GM23338 (cell line): ENCODE measurements around the gene SURF1. TPM values are rescaled to one million over a fixed set of nuclear protein-coding genes. Genes with fewer than 3 reads are reported as not detected.
A peak's percentile ranks its signal among the peaks of the same experiment; 100 is the strongest.

Experiments used
- ATAC-seq: fragments of 200-7000 bp; cut with Tn5 transposase; 3 replicates; pipeline ENCODE4 v1.9.1; 2020
- DNase-seq: peaks from one replicate; pipeline ENCODE4 v3.0.0-alpha.2; 2015; ENCODE audit warnings: low spot score
- H2AFZ ChIP-seq: fragments of 200-600 bp; sonication (generic); 2 replicates; pipeline ENCODE4 v1.8.0; 2016; ENCODE audit warnings: antibody characterized with exemption, mild to moderate bottlenecking, moderate library complexity
- H3F3A ChIP-seq: fragments of 200-600 bp; sonication (generic); replicated peaks from 2 replicates; pipeline ENCODE4 v1.8.0; 2017; ENCODE audit warnings: antibody characterized with exemption, mixed run types, low read depth
- H3K27ac ChIP-seq: fragments of 200-600 bp; sonication (generic); 2 replicates; pipeline ENCODE4 v1.6.1; 2016; ENCODE audit warnings: low read depth
- H3K27me3 ChIP-seq: fragments of 200-600 bp; sonication (generic); 2 replicates; pipeline ENCODE4 v1.8.0; 2016; ENCODE audit warnings: mild to moderate bottlenecking, mixed run types, moderate library complexity; ENCODE audit not compliant: insufficient read depth
- H3K36me3 ChIP-seq: fragments of 200-600 bp; sonication (generic); 2 replicates; pipeline ENCODE4 v1.8.0; 2016; ENCODE audit warnings: mild to moderate bottlenecking; ENCODE audit not compliant: insufficient read depth
- H3K4me1 ChIP-seq: fragments of 200-600 bp; sonication (generic); 2 replicates; pipeline ENCODE4 v1.8.0; 2016; ENCODE audit warnings: mild to moderate bottlenecking, moderate library complexity; ENCODE audit not compliant: insufficient read depth
- H3K4me2 ChIP-seq: fragments of 200-600 bp; sonication (generic); 2 replicates; pipeline ENCODE4 v1.7.1; 2017; ENCODE audit warnings: mixed run types
- H3K4me3 ChIP-seq: fragments of 200-600 bp; sonication (generic); 2 replicates; pipeline ENCODE4 v1.6.1; 2016; ENCODE audit warnings: mixed run types
- H3K79me2 ChIP-seq: fragments of 200-600 bp; sonication (generic); replicated peaks from 2 replicates; pipeline ENCODE4 v1.8.0; 2017; ENCODE audit warnings: mild to moderate bottlenecking; ENCODE audit not compliant: insufficient read depth
- H3K9me2 ChIP-seq: fragments of 200-600 bp; sonication (generic); 2 replicates; pipeline ENCODE4 v1.8.0; 2017; ENCODE audit not compliant: insufficient read depth
- H4K20me1 ChIP-seq: fragments of 200-600 bp; sonication (generic); replicated peaks from 2 replicates; pipeline ENCODE4 v1.8.0; 2017; ENCODE audit warnings: mild to moderate bottlenecking; ENCODE audit not compliant: insufficient read depth
- H3K27ac Mint-ChIP-seq: 2 replicates; pipeline ENCODE4 v1.8.0; 2020; ENCODE audit warnings: inconsistent platforms, mild to moderate bottlenecking, moderate library complexity, mixed read lengths
- H3K27me3 Mint-ChIP-seq: 3 replicates; pipeline ENCODE4 v1.8.0; 2022; ENCODE audit warnings: low read depth, mild to moderate bottlenecking, moderate library complexity, mixed read lengths, inconsistent platforms; ENCODE audit not compliant: insufficient read depth, poor library complexity
- H3K36me3 Mint-ChIP-seq: 3 replicates; pipeline ENCODE4 v1.8.0; 2021; ENCODE audit warnings: low read depth, mild to moderate bottlenecking, inconsistent platforms, moderate library complexity, mixed read lengths
- H3K4me1 Mint-ChIP-seq: 3 replicates; pipeline ENCODE4 v1.8.0; 2020; ENCODE audit warnings: mild to moderate bottlenecking, inconsistent platforms, mixed read lengths
- H3K4me3 Mint-ChIP-seq: 3 replicates; pipeline ENCODE4 v1.8.0; 2021; ENCODE audit warnings: moderate library complexity, mild to moderate bottlenecking, inconsistent platforms, mixed read lengths
- H3K9me3 Mint-ChIP-seq: 3 replicates; pipeline ENCODE4 v1.8.0; 2020; ENCODE audit warnings: moderate library complexity, mild to moderate bottlenecking, inconsistent platforms, mixed read lengths
- CREB1 ChIP-seq: fragments of 250-450 bp; sonication (Bioruptor Pico); IDR thresholded peaks from 2 replicates; pipeline ENCODE4 v1.5.0; 2020; ENCODE audit warnings: low read depth, mild to moderate bottlenecking, moderate library complexity
- CTCF ChIP-seq, 2 experiments: fragments of 200-600 bp in 1 of 2; sonication (generic) in 1 of 2; conservative IDR thresholded peaks; 2 replicates each; pipeline versions ENCODE4 v1.5.1 to v1.6.1; 2016 to 2017; ENCODE audit warnings: antibody characterized with exemption in 2 of 2, low read depth in 2 of 2, mild to moderate bottlenecking in 2 of 2, moderate library complexity in 1 of 2
- EZH2phosphoT487 ChIP-seq: fragments of 200-600 bp; sonication (generic); IDR thresholded peaks from one replicate; pipeline ENCODE4 v1.8.1; 2018; ENCODE audit warnings: antibody characterized with exemption; ENCODE audit not compliant: unreplicated experiment
- NANOG ChIP-seq: IDR thresholded peaks from 2 replicates; pipeline ENCODE4 v1.6.1; 2016; ENCODE audit warnings: antibody characterized with exemption, borderline replicate concordance
- POLR2AphosphoS5 ChIP-seq: IDR thresholded peaks from 2 replicates; pipeline ENCODE4 v1.6.1; 2016; ENCODE audit warnings: antibody characterized with exemption, low read depth
- REST ChIP-seq: IDR thresholded peaks from one replicate; pipeline ENCODE4 v1.6.1; 2018; ENCODE audit warnings: antibody characterized with exemption; ENCODE audit not compliant: unreplicated experiment
- STAT1 ChIP-seq: IDR thresholded peaks from one replicate; pipeline ENCODE4 v1.6.1; 2016; ENCODE audit warnings: antibody characterized with exemption; ENCODE audit not compliant: unreplicated experiment
- ZNF114 ChIP-seq: fragments of 250-450 bp; sonication (Bioruptor Pico); IDR thresholded peaks from 2 replicates; pipeline ENCODE4 v1.5.0; 2020; ENCODE audit warnings: mild to moderate bottlenecking, moderate library complexity
- ZNF462 ChIP-seq: fragments of 250-450 bp; sonication (Bioruptor Pico); IDR thresholded peaks from 2 replicates; pipeline ENCODE4 v1.5.0; 2020; ENCODE audit warnings: mild to moderate bottlenecking, moderate library complexity
- polyA plus RNA-seq: library from polyadenylated mRNA; unstranded; fragments of >200 nt; fragmentation: Nextera tagmentation; extraction: Ambion mirVana; gene quantifications from 2 replicates; pipeline ENCODE4 v1.2.1, GENCODE V29; 2016
- total RNA-seq: library from RNA; depleted of rRNA; stranded (reverse); fragments of >200 nt; shearing (Covaris generic); gene quantifications from 2 replicates; pipeline ENCODE4 v1.2.3, GENCODE V29; 2014

Gene SURF1
- total and polyA plus RNA-seq, 2 experiments from 2014 or later, result 39.1 to 52.6 TPM

GRCh38 chr9:133342570-133342969, 13.7 kb downstream of the SURF1 start:
- H3K4me3 Mint-ChIP-seq, result no peak overlapping the region
- no peaks in the 10 kb centered on the region for H3K9me2 ChIP-seq
- H3K27ac Mint-ChIP-seq, result no peak overlapping the region
- H2AFZ ChIP-seq, result no peak overlapping the region
- peaks cover 5% of the 10 kb centered on the region for H3K4me1 ChIP-seq
- ATAC-seq (peak; percentile 19), DNase-seq (peak; percentile 55)
- H3K4me1 Mint-ChIP-seq, result peaks cover 10% of the 10 kb centered on the region
- 0 out of 2 replicates have a peak, but pooled peaks have one; percentile 13 for TF ChIP-seq POLR2AphosphoS5
- no peak for TF ChIP-seq CREB1 (CRISPR knock-in tag)
- no peak for TF ChIP-seq STAT1
- TF ChIP-seq NANOG, result no peak
- no peak for TF ChIP-seq EZH2phosphoT487
- TF ChIP-seq CTCF (conservative IDR thresholded peaks at IDR 0.05; ENCODE audit: low read depth in 2 of 2), result peak in 1 of 2 experiments; percentile 52; a peak in 2 of 4 replicates
- H3K27ac ChIP-seq, result no peak overlapping the region; the same call in 1 of the 2 replicates
- peaks cover 24% of the 10 kb centered on the region for H3K79me2 ChIP-seq
- no peaks in the 10 kb centered on the region; the same call in 2 of the 3 replicates for H3K9me3 Mint-ChIP-seq
- H3K36me3 Mint-ChIP-seq, result peaks cover 80% of the 10 kb centered on the region
- no peak overlapping the region for H3K4me2 ChIP-seq
- H4K20me1 ChIP-seq, result peaks cover 24% of the 10 kb centered on the region
- H3K27me3 ChIP-seq, result no peaks in the 10 kb centered on the region
- H3K4me3 ChIP-seq, result no peak overlapping the region
- H3F3A ChIP-seq, result peaks cover 26% of the 10 kb centered on the region; the same call in 1 of the 2 replicates
- H3K36me3 ChIP-seq, result peaks cover 21% of the 10 kb centered on the region
- peaks cover 6% of the 10 kb centered on the region for H3K27me3 Mint-ChIP-seq

GRCh38 chr9:133342069-133342406, 14.2 kb downstream of the SURF1 start:
- Histone ChIP-seq H3K4me3 (no peak overlapping the region), H3K4me2 (no peak overlapping the region), H3F3A (peaks cover 30% of the 10 kb centered on the region; the same call in 1 of the 2 replicates), H3K27ac (no peak overlapping the region), H4K20me1 (peaks cover 24% of the 10 kb centered on the region), H3K79me2 (peaks cover 19% of the 10 kb centered on the region), H3K4me1 (peaks cover 5% of the 10 kb centered on the region), H3K36me3 (peaks cover 21% of the 10 kb centered on the region), H2AFZ (no peak overlapping the region), H3K27me3 (no peaks in the 10 kb centered on the region), H3K9me2 (no peaks in the 10 kb centered on the region)
- H3K4me1 Mint-ChIP-seq, result peaks cover 10% of the 10 kb centered on the region
- DNase-seq, result peak; percentile 77
- no peak overlapping the region for H3K4me3 Mint-ChIP-seq
- ATAC-seq, result peak; percentile 86
- H3K27ac Mint-ChIP-seq, result no peak overlapping the region
- H3K27me3 Mint-ChIP-seq, result peaks cover 6% of the 10 kb centered on the region
- H3K9me3 Mint-ChIP-seq, result no peaks in the 10 kb centered on the region; the same call in 2 of the 3 replicates
- H3K36me3 Mint-ChIP-seq, result peaks cover 80% of the 10 kb centered on the region
- TF ChIP-seq ZNF114 (CRISPR knock-in tag) (no peak), POLR2AphosphoS5 (no peak), REST (no peak), ZNF462 (CRISPR knock-in tag) (no peak), CREB1 (CRISPR knock-in tag) (no peak), NANOG (no peak)
